Activated B cell treated with CpG ODN at 0.5 μM for 24 hours (primary cell): ENCODE measurements around the gene FHOD3. TPM values are rescaled to one million over a fixed set of nuclear protein-coding genes. Genes with fewer than 3 reads are reported as not detected.

Experiments
- ATAC-seq: fragments of 200-7000 bp; cut with Tn5 transposase; one replicate; pipeline ENCODE4 v1.10.0; 2021; ENCODE audit warnings: low read depth, mild to moderate bottlenecking, moderate library complexity
- CTCF ChIA-PET: fragments of 350-600 bp; sonication (Branson Sonifier 250); formaldehyde crosslinking; loops from one replicate; lab custom pipeline; 2021; ENCODE audit warnings: antibody characterized with exemption; lab: Charles Lee
- POLR2A ChIA-PET: fragments of 350-600 bp; sonication (Branson Sonifier 250); formaldehyde crosslinking; loops from one replicate; lab custom pipeline; 2021; ENCODE audit warnings: antibody characterized with exemption; lab: Charles Lee
- DNase-seq: peaks from one replicate; pipeline ENCODE4 v3.0.0; 2022
- H3K27ac Mint-ChIP-seq: one replicate; pipeline ENCODE4 v1.8.0; 2020; ENCODE audit warnings: mixed read lengths
- H3K27me3 Mint-ChIP-seq: one replicate; pipeline ENCODE4 v1.8.0; 2021; ENCODE audit warnings: mixed read lengths
- H3K36me3 Mint-ChIP-seq: one replicate; pipeline ENCODE4 v1.8.0; 2021; ENCODE audit warnings: low read depth, mixed read lengths
- H3K4me1 Mint-ChIP-seq: one replicate; pipeline ENCODE4 v1.8.0; 2021; ENCODE audit warnings: mixed read lengths
- H3K4me3 Mint-ChIP-seq: one replicate; pipeline ENCODE4 v1.8.0; 2020; ENCODE audit warnings: mild to moderate bottlenecking, mixed read lengths
- H3K9me3 Mint-ChIP-seq: one replicate; pipeline ENCODE4 v1.8.0; 2020; ENCODE audit warnings: mixed read lengths
- intact Hi-C: fragments of 100-400 bp; cut with micrococcal nuclease; formaldehyde crosslinking; loops from one replicate; pipeline ENCODE4 v1.15.1; 2024
- total RNA-seq: library from RNA; stranded (reverse); gene quantifications from 2 replicates; pipeline ENCODE4 v1.2.3, GENCODE V29; 2022
- TF ChIP-seq, protein P1 (sequence below): fragments of 200-600 bp; IDR thresholded peaks from one replicate; pipeline ENCODE4 v1.8.0; 2022; ENCODE audit warnings: antibody characterized with exemption, mild to moderate bottlenecking

Gene FHOD3
- total RNA-seq, 1 donor from 2014 or later = not detected

GRCh38 chr18:36449451-36449850 lies 151.9 kb downstream of the FHOD3 start:
- H3K27ac Mint-ChIP-seq = no peak overlapping the region
- DNase-seq (no peak), ATAC-seq (no peak)
- ChIA-PET CTCF (no interaction called here), POLR2A (no interaction called here)
- H3K27me3 Mint-ChIP-seq = peaks cover 5% of the 10 kb centered on the region
- TF ChIP-seq, protein P1, sequence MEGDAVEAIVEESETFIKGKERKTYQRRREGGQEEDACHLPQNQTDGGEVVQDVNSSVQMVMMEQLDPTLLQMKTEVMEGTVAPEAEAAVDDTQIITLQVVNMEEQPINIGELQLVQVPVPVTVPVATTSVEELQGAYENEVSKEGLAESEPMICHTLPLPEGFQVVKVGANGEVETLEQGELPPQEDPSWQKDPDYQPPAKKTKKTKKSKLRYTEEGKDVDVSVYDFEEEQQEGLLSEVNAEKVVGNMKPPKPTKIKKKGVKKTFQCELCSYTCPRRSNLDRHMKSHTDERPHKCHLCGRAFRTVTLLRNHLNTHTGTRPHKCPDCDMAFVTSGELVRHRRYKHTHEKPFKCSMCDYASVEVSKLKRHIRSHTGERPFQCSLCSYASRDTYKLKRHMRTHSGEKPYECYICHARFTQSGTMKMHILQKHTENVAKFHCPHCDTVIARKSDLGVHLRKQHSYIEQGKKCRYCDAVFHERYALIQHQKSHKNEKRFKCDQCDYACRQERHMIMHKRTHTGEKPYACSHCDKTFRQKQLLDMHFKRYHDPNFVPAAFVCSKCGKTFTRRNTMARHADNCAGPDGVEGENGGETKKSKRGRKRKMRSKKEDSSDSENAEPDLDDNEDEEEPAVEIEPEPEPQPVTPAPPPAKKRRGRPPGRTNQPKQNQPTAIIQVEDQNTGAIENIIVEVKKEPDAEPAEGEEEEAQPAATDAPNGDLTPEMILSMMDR = no peak
- H3K4me1 Mint-ChIP-seq = no peaks in the 10 kb centered on the region
- no peaks in the 10 kb centered on the region for H3K36me3 Mint-ChIP-seq
- intact Hi-C loops = no loop called here
- no peak overlapping the region for H3K4me3 Mint-ChIP-seq
- no peaks in the 10 kb centered on the region for H3K9me3 Mint-ChIP-seq

GRCh38 chr18:36450264-36450663 lies 152.8 kb downstream of the FHOD3 start:
- no peak for DNase-seq
- no peak overlapping the region for H3K4me3 Mint-ChIP-seq
- TF ChIP-seq, protein P1 = no peak

GRCh38 chr18:36451454-36452251 lies 154.1 kb downstream of the FHOD3 start:
- no peaks in the 10 kb centered on the region for H3K36me3 Mint-ChIP-seq
- H3K27me3 Mint-ChIP-seq = peaks cover 4% of the 10 kb centered on the region
- POLR2A ChIA-PET = no interaction called here
- H3K27ac Mint-ChIP-seq = no peak overlapping the region
- intact Hi-C loops = no loop called here
- H3K4me1 Mint-ChIP-seq = no peaks in the 10 kb centered on the region
- no peak overlapping the region for H3K4me3 Mint-ChIP-seq
- DNase-seq (no peak), ATAC-seq (no peak)
- CTCF ChIA-PET = no interaction called here
- TF ChIP-seq, protein P1 = no peak
- H3K9me3 Mint-ChIP-seq = no peaks in the 10 kb centered on the region

More at GRCh38 chr18:36450264-36450663, 152.8 kb downstream of the FHOD3 start:
- ChIA-PET CTCF (no interaction called here), POLR2A (no interaction called here)
- Mint-ChIP-seq H3K27me3 (peaks cover 4% of the 10 kb centered on the region), H3K27ac (no peak overlapping the region), H3K36me3 (no peaks in the 10 kb centered on the region), H3K9me3 (no peaks in the 10 kb centered on the region), H3K4me1 (no peaks in the 10 kb centered on the region)
- no peak for ATAC-seq
- intact Hi-C loops = no loop called here

- Mint-ChIP-seq H3K36me3 (no peaks in the 10 kb centered on the region), H3K4me3 (no peak overlapping the region), H3K9me3 (no peaks in the 10 kb centered on the region), H3K27ac (no peak overlapping the region), H3K4me1 (no peaks in the 10 kb centered on the region), H3K27me3 (peaks cover 4% of the 10 kb centered on the region)
- no peak for DNase-seq
- intact Hi-C loops = no loop called here
- no peak for ATAC-seq
- TF ChIP-seq, protein P1 = no peak
- ChIA-PET CTCF (no interaction called here), POLR2A (no interaction called here)
These were observed 156.7 kb downstream of the FHOD3 start for GRCh38 chr18:36454245-36454644.

DNA sequence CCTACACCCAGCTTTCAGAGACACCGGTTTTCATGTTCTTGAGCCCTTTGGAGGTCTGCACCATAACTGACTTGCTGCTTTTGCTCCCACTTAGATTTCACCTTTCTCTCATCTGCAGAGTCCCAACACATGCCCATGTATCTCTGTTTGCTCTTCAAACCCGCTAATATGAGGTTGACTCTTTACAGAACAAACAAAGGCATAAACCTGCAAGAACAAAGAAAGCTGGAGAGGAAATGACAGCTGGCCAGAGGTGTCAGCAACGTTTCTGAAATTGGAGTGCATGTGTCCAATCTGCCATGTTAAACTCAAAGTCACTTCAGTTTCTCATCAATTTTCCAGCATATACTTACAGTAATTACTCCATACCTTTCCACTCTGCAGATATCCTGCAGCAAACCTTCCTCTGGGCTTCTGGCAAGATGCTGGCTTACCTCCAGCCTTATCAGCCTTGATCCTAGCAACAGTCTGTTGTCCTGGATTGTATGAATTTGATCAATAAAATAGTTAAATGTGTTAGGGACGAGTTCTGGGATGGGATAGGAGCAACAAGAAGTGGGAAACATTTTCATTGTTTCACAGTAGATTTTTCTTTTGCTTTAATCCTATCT lies 157.4 kb downstream of the FHOD3 start:
- DNase-seq = no peak
- Mint-ChIP-seq H3K27me3 (peaks cover 4% of the 10 kb centered on the region), H3K4me1 (no peaks in the 10 kb centered on the region), H3K27ac (no peak overlapping the region), H3K36me3 (no peaks in the 10 kb centered on the region), H3K4me3 (no peak overlapping the region), H3K9me3 (no peaks in the 10 kb centered on the region)
- ATAC-seq = no peak
- CTCF ChIA-PET = no interaction called here
- TF ChIP-seq, protein P1 = no peak
- intact Hi-C loops = no loop called here
- POLR2A ChIA-PET = no interaction called here
